Activated CD8-positive, alpha-beta memory T cell treated with anti-CD3 and anti-CD28 coated beads, Interleukin-2, amount 50 U/mL, for 24 hours (primary cell): Measurements from ENCODE around the gene B4GALNT1.
"Not testable (repeated sequence)": the region's sequence is repeated elsewhere in the genome, so short reads cannot be mapped to it uniquely, and the experiment has no call there.

ENCODE experiments used
- DNase-seq: peaks from one replicate; pipeline ENCODE4 v3.0.0-alpha.2; 2020; ENCODE audit errors: extremely low read depth

B4GALNT1 gene

DNA sequence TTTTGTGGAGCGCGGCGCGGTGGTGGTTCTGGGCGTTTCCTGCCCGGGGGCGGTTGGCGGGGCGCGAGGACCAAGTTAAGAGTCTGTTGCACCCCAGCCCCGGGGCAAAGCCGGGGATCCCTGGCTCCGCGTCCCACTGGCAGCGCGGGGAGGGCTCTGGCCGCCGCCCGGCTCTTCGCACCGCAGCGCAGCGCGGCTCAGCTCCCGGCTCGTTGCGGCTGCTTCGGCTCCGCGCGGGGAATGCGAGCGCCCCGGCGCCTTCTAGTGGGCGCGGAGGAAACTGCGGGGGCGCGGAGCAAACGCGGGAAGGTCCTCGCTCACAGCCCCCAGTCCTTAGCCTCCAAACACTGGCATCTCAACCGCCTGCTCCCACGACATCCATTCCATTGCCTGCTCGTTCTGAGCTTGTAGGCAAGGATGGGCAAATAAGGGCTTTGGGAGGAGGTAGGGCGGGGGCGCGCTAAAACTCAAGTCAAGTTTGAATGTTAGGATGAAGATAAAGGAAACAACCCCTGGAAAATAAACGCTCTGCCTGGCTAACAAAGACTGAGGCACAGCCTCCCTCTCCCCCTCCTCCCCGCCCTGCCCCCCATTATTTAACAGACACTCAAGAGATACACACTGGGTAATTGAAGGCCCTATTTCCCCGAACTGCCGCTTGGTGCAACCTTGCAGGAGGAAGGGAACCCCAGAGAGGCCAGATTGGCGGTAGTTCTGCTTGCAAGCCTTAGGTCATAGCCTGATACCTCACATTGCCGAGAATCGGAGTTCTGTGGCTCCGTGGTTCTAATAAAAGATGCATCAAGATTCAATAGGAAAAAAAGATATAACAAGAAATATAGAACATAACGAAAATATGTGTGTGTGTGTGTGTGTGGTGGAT is at the start of gene B4GALNT1:
Gene B4GALNT1, minus strand, starts transcription at position 244 of the 883 bp plus-strand sequence. CDS start 1,069 bp downstream, outside the sequence.
- no peak for DNase-seq

DNA sequence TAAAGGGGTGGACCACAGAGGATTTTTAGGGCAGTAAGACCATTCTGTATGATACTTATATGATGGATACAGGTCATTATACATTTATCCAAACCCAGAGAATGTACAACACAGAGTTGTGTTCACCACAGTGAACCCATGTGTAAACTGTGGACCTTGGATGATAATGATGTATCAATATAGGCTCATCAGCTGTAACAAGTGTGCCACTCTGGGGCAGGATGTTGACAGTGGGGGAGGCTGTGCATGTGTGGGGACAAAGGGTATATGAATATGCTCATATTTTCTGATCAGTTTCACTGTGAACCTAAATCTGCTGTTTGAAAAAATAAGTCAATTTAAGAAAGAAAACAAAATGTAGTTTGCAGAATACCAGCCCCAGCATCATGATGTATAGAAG is 46.7 kb upstream of the B4GALNT1 start:
- DNase-seq = no peak

DNA sequence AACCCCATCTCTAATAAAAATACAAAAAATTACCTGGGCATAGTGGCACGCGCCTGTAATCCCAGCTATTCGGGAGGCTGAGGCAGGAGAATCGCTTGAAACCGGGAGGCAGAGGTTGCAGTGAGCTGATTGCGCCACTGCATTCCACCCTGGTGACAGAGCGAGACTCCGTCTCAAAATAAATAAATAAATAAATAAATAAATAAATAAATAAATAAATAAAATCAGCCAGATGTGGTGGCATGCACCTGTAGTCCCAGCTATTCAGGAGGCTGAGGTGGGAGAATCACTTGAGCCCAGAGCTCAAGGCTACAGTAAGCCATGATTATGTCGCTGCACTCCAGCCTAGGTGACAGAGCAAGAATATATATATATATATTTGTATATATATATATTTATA is 44.9 kb upstream of the B4GALNT1 start:
- not testable (repeated sequence) for DNase-seq

DNA sequence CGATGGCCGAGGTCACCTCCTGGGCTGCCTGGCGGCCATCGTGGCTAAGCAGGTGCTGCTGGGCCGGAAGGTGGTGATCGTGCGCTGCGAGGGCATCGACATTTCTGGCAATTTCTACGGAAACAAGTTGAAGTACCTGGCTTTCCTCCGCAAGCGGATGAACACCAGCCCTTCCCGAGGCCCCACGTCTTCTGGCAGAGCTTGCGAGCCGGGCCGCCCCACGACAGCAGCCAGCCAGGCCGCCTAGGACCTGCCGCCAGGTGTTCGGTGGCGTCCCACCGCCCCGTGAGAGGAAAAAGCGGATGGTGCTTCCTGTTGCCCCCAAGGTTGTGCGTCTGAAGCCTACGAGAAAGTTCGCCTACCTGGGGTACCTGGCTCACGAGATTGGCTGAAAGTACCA is 41.7 kb upstream of the B4GALNT1 start:
- no peak for DNase-seq

DNA sequence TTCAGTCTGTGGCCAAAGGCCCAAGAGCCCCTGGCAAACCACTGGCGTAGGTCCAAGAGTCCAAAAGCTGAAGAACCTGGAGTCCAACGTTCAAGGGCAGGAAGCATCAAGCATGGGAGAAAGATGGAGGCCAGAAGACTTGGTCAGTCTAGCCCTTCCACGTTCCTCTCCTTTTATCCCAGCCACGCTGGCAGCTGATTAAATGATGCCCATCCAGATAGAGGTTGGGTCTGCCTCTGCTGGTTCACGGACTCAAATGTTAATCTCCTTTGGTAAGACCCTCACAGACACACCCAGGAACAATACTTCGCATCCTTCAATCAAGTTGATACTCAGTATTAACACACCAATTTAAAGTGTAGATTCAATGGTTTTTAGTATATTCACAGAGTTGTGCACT is 39.8 kb upstream of the B4GALNT1 start:
- no peak for DNase-seq

DNA sequence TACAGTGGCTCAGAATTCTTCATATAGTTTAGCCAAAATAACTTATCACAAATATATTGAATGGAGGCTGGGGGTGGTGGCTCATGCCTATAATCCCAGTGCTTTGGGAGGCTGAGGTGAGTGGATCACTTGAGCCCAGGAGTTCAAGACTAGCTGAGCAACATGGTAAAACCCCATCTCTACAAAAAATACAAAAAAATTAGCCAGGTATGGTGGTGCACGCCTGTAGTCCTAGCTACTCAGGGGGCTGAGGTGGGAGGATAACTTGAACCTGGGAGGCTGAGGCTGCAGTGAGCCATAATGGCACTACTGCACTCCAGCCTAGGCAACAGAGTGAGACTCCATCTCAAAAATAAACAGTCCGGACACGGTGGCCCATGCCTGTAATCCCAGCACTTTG is 38.8 kb upstream of the B4GALNT1 start:
- DNase-seq = not testable (repeated sequence)

DNA sequence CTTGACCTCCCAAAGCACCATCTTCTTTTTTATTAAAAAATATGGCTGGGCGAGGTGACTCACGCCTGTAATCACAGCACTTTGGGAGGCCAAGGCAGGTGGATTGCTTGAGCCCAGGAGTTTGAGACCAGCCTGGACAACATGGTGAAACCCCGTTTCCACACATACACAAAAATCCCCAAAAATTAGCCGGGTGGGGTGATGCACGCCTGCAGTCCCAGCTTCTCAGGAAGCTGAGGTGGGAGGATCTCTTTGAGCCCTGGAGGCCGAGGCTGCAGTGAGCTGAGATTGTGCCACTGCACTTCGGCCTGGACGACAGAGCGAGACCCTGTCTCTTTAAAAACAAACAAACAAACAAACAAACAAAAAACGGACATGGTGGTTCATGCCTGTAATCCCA is 36.7 kb upstream of the B4GALNT1 start:
- not testable (repeated sequence) for DNase-seq

DNA sequence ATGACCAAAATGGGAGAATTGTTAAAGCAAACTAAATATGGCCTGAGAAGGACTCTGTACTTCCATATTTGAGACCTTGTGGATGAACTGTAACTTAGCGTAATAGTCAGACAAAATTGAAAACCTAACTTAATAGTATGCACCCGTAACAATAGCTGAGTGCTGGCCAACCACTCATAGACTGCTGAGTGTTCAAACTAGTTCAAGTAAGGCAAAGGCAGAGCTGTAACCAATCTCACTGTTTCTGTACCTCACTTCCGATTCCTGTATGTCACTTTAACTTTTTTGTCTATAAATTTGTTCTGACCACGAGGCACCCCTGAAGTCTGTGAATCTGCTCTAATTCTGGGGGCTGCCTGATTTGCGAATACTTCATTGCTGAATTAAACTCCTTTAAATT is 33.9 kb upstream of the B4GALNT1 start:
- no peak for DNase-seq

DNA sequence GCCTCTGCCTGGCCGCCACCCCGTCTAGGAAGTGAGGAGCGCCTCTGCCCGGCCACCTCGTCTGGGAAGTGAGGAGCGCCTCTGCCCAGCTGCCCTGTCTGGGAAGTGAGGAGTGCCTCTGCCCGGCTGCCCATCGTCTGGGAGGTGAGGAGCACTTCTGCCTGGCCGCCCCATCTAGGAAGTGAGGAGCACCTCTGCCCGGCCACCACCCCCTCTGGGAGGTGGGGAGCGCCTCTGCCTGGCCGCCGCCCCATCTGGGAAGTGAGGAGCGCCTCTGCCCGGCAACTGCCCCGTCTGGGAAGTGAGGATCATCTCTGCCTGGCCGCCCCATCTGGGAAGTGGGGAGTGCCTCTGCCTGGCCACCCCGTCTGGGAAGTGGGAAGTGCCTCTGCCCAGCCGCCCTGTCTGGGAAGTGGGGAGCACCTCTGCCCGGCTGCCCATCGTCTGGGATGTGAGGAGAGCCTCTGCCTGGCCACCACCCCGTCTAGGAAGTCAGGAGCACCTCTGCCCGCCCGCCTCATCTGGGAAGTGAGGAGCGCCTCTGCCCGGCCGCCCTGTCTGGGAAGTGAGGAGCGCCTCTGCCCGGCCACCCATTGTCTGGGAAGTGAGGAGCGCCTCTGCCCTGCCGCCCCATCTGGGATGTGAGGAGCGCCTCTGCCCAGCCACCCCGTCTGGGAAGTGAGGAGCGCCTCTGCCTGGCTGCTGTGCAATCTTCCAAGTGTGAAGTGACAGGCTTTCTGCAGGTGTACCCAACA is 32.2 kb upstream of the B4GALNT1 start:
- DNase-seq = not testable (repeated sequence)

DNA sequence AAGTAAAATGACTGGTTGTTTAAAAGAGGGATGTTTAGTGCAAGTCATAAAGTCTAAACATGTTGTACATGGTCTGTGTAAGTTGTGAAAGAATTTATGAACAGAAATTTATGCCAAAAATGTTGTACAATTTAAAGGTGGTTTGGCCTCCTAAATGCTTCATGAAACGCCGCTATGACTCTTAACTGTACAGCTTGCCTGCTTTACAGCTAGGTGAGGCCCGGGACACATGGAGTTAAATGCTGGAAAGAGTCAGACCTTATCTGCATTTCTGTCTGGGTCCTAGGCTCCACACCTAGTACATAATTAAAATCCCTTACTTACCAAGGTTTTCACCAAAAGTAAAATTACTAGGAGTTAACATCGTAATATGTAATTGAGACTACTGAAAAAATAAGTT is 28.4 kb upstream of the B4GALNT1 start:
- no peak for DNase-seq

DNA sequence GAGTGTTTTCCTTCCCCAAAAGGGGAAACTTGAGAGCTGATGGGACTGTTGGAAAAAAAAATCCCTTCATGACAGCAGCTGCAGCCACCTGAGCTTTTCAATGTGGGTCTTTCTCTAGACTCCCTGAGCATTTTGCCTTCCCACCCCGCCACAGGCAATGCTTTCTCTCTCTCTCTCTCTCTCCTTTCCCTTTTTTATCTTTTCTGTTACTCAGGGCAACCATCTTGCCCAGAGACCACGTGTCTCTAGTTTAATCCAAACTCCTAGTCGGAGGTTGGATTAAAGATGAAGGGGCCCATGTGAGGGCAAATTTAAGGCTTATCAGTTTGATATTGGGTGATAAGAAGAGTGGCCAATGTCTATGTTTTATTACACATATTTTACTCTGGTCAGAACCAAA is 25.9 kb upstream of the B4GALNT1 start:
- no peak for DNase-seq

DNA sequence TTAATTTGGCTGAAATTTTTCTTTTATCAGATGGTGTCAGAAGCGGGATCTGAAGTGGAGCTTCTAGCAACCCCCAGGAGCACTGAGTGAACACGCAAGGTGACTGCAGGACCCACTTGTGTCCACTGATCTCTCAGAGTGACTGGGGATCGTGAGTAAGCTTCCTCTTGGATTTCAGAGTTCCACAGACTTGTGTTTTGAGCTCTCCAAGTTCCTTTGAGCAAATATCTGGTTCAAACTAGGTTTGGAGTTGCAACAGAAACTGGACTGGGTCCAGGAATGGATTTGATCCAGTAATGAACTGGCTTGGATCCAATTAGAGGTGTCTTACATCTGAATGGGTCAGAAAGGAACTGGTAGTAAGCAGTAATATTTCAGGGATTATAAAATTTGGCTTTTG is 24.7 kb upstream of the B4GALNT1 start:
- no peak for DNase-seq

DNA sequence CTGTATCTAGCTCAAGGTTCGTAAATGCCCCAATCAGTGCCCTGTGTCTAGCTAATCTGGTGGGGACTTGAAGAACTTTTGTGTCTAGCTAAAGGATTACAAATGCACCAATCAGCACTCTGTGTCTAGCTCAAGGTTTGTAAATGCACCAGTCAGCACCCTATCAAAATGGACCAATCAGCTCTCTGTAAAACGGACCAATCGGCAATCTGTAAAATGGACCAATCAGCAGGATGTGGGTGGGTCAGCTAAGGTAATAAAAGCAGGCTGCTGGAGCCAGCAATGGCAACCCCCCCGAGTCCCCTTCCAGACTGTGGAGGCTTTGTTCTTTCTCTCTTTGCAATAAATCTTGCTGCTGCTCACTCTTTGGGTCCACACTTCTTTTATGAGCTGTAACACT is 23.4 kb upstream of the B4GALNT1 start:
- DNase-seq = not testable (repeated sequence)

DNA sequence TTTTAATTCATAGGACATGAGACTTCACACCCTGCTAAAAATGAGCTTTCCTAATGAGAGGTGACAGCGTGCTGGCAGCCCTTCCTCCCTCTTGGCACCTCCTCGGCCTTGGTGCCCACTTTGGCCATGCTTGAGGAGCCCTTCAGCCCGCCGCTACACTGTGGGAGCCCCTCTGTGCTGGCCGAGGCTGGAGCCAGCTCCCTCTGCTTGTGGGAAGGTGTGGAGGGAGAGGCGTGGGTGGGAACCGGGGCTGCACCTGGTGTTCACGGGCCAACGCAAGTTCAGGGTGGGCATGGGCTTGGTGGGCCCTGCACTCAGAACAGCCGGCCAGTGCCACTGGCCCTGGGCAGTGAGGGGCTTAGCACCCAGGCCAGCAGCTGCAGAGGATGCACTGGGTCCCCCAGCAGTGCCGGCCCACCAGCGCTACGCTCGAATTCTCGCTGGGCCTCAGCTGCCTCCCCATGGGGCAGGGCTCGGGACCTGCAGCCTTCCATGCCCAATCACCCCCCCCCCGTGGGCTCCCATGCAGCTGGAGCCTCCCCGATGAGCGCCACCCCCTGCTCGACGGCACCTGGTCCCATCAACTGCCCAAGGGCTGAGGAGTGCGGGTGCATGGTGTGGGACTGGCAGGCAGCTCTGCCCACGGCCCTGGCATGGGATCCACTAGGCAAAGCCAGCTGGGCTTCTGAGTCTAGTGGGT is 22.7 kb upstream of the B4GALNT1 start:
- no peak for DNase-seq

DNA sequence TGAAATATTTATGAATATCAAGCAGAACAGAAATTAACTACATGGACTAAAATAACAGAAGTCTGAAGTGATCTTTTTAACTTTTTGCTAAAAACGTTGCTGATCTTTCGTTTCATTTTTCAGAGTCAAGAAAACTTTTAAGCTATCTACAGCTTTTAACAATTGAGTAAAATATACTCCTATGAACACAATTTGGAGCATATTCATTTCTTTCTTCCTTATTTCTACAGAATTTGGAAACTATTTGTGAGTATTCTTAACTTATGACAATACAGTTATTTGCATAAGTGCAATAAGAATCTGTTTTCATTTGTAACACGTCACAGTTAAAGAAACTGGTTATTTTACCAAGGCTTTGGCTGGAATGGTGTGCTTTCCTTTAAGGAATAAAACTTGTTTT is 21.0 kb upstream of the B4GALNT1 start:
- DNase-seq = no peak

DNA sequence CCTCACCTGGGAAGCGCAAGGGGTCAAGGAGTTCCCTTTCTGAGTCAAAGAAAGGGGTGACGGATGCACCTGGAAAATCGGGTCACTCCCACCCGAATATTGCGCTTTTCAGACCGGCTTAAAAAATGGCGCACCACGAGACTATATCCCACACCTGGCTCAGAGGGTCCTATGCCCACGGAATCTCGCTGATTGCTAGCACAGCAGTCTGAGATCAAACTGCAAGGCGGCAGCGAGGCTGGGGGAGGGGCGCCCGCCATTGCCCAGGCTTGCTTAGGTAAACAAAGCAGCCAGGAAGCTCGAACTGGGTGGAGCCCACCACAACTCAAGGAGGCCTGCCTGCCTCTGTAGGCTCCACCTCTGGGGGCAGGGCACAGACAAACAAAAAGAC is 13.7 kb upstream of the B4GALNT1 start:
- not testable (repeated sequence) for DNase-seq

DNA sequence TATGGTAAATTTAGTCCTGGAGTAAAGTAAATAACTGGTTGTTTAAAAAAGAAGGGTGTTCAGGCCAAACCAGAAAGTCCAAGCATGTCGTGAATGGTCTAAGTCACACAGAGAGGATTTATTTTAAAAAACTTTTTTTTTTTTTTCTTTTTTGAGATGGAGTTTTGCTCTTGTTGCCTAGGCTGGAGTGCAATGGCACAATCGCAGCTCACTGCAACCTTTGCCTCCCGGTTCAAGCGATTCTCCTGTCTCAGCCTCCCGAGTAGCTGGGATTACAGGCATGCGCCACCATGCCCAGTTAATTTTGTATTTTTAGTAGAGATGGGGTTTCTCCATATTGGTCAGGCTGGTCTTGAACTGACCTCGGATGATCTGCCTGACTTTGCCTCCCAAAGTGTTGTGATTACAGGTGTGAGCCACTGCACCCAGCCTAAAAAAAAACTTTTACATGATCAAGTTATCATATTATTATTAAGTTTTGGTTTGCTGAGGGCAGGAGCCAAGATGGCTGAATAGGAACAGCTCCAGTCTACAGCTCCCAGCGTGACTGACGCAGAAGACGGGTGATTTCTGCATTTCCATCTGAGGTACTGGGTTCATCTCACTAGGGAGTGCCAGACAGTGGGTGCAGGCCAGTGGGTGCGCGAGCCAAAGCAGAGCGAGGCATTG is 13.1 kb upstream of the B4GALNT1 start:
- DNase-seq = not testable (repeated sequence)

DNA sequence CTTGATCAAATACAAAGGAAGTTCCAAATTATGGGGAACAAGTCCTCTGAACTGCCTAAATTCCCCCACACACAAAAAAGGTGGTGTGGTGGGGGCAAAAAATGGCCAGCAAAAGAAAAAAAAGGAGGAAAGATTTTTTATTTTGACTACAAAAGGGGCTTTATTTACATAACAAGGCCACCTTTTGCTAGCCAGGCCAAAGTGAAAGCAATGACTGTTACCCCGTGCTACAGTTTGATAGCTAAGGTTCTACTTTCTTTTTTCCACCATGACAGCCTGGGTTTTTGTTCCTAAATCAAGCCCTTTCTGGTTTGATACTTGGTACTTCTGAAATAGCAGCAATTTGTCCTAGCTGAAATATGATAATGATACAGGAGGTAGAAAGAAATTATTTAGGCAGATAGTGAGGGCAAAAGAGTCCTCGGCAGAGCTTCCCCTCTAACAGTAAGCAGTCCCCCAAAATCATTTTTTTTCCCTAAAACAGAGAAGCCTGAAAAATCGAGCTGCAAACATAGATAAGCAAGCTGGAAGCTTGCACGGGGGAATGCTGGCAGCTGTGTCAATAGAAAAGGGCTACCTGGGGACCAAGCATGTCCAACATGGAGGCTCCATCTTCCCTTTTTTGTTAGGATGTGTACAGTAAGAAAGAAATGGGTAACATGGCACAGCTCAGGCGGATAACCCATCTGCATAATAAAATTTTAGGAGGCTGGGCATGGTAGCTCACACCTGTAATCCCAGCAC is 8.9 kb upstream of the B4GALNT1 start:
- DNase-seq = no peak

DNA sequence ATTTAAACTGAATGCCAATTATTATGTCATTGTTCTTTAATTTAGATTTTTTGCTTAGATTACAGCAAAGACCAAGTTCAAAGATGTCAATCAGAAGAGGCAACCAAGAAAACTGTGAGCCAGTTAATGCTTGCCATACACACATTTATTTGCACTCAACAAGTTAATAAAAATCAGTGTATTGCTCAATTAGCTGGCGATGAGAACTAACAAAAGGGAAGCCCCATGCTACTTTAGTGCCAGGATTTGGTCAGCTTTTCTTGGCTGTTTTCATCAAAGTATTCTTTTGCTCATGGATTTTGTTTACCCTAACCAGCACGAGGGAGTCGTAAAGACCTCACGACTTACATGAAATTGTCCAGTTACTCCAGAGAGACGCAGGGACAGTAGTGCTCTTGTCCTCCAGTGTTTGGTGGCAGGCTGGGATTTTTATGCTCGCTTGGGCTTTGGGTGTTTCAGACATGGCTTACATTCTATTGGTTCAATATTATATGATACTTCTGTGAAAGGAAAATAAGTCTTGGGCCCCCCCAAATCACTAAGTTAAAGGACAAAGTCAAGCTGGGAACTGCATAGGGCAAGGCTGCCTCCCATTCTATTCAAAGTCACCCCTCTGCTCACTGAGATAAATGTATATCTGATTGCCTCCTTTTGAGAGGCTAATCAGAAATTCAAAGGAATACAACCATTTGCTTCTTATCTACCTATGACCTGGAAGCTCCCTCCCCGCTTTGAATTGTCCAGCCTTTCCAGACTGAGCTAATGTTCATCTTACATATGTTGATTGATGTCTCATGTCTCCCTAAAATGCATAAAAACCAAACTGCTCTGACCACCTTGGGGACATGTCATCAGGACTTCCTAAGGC is 7.4 kb upstream of the B4GALNT1 start:
- no peak for DNase-seq

DNA sequence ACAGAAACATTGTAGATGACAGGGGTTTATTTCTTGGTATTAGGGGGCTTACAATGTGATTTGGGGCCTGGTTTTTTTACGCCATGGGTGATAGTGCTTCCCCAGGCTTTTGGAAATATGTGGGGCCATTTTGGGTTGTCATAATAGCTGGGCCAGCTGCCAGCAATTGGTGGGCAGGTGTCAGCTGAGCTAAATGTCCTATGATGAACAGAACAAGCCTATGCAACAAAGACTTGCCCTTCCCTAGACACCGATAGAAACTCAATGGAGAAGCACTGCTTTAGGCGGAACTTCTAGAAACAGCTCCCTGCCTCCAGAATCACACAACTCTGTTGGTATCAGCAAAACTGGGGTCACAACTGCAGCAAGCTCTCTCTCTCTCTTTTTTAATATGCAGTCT is 5.1 kb upstream of the B4GALNT1 start:
- DNase-seq = no peak
